Heart right ventricle (tissue), 16 donors: ENCODE results near the gene RPLP2. TPM values are rescaled to one million over a fixed set of nuclear protein-coding genes. Genes with fewer than 3 reads are reported as not detected.

ENCODE experiments used
- ATAC-seq, 8 donors: fragments of 200-7000 bp; cut with Tn5 transposase; one replicate each; pipeline ENCODE4 v1.9.1; 2020; ENCODE audit warnings: mild to moderate bottlenecking in 8 of 8, moderate library complexity in 8 of 8, moderate number of reproducible peaks in 1 of 8
- DNase-seq, 2 donors: peaks; one replicate each; pipeline ENCODE4 v3.0.0-alpha.2; 2020
- H3K27ac ChIP-seq, 10 donors: fragments of 200-600 bp; sonication (generic) in 2 of 10; one replicate each; pipeline versions ENCODE4 v1.5.0 to v1.8.0; 2020 to 2022; ENCODE audit warnings: mild to moderate bottlenecking in 3 of 10
- H3K27me3 ChIP-seq, 7 donors: fragments of 200-600 bp; one replicate each; pipeline ENCODE4 v1.8.0; 2021 to 2022; ENCODE audit warnings: mild to moderate bottlenecking in 2 of 7
- H3K36me3 ChIP-seq, 9 donors: fragments of 200-600 bp; sonication (generic) in 1 of 9; one replicate each; pipeline versions ENCODE4 v1.5.0 to v1.8.0; 2020 to 2022; ENCODE audit warnings: mild to moderate bottlenecking in 2 of 9
- H3K4me1 ChIP-seq, 9 donors: fragments of 200-600 bp; sonication (generic) in 1 of 9; one replicate each; pipeline versions ENCODE4 v1.5.0 to v1.8.0; 2020 to 2022; ENCODE audit warnings: mild to moderate bottlenecking in 4 of 9
- H3K4me3 ChIP-seq, 10 donors: fragments of 200-600 bp; sonication (generic) in 2 of 10; one replicate each; pipeline versions ENCODE4 v1.5.0 to v1.8.0; 2020 to 2022; ENCODE audit warnings: mild to moderate bottlenecking in 7 of 10, moderate library complexity in 2 of 10
- H3K9me3 ChIP-seq, 11 donors: fragments of 200-600 bp in 10 of 11; sonication (generic) in 2 of 11; one replicate each; pipeline versions ENCODE4 v1.5.0 to v1.8.0; 2013 to 2022; ENCODE audit warnings: mild to moderate bottlenecking in 2 of 11, control low read depth in 1 of 11, moderate library complexity in 1 of 11
- CTCF ChIP-seq, 9 donors: fragments of 200-600 bp; sonication (generic) in 2 of 9; IDR thresholded peaks; one replicate each; pipeline versions ENCODE4 v1.5.0 to v1.8.0; 2021 to 2022; ENCODE audit warnings: antibody characterized with exemption in 9 of 9, mild to moderate bottlenecking in 5 of 9, moderate library complexity in 1 of 9
- WGBS, 2 donors: extraction: QIAGEN DNeasy Blood & Tissue Kit; methylation state at CpG; one replicate each; pipeline ENCODE4 v1.1.7; 2013; ENCODE audit warnings: inconsistent platforms in 1 of 2; 5-methylcytosine and 5-hydroxymethylcytosine counted together
- intact Hi-C, 10 donors: fragments of 100-400 bp; cut with DNase I; formaldehyde crosslinking; loops; one replicate each; pipeline versions ENCODE4 v1.11.1 to v1.14.2; 2022
- polyA plus RNA-seq, 2 donors: library from polyadenylated mRNA; stranded (reverse); fragments of 200-250 nt; gene quantifications; one replicate each; pipeline ENCODE4 v1.2.3, GENCODE V29; 2013
- total RNA-seq, 10 donors: library from RNA; stranded (reverse); fragmentation: NEBNext Ultra II Directional in 3 of 10; extraction: Animal tissue kit (Norgen Biotek cat#: 25700) in 3 of 10; gene quantifications; one replicate each; pipeline versions ENCODE4 v1.2.1 to v1.2.4, GENCODE V29; 2021 to 2023
- donor health status: Arrhythmogenic right ventricular cardiomyopathy.
- donor health status: ischemic (EF 13 %, LVEDD 7.1; RV severe dilation, severe dysfunction).
- donor health status: healthy with polysubstance abuse.
- donor health status: DM: no; HTN: yes; CAD: no.
- donor health status: DM: no; HTN: no; CAD: no.
- donor health status: ischemic (EF 25% LVEDD 6.9; RV normal size, moderate dysfunction).
- donor health status: ischemic (EF 25% LVEDD 5.7; RV mildly dilated, moderate dysfunction).
- donor health status: healthy.
- donor health status: DM: yes; HTN: yes; CAD: no.
- donor health status: Ischemic cardiomyopathy.
- donor health status: ischemic (EF 35%, LVEDD 5.7; RV mildly dilated, moderate dysfunction).
- donor health status: nonischemic (EF 11% LVEDD 7.7; RV severe dilation, severe dysfunction).
- donor health status: DM: yes; HTN: yes; CAD: no.
- donor health status: PGD.
- donor health status: ischemic (EF 29% LVEDD 5.4; RV normal size, mild dysfunction).
- donor health status: nonischemic (EF 23%, LVEDD 6.1; RV moderate dilation, normal function).

RPLP2 gene
- total and polyA plus RNA-seq, 12 donors = 765 to 1,699 (median 918) TPM

- intact Hi-C loops = no loop called here
Observed at GRCh38 chr11:831118-831864, 21.5 kb downstream of the RPLP2 start.

DNA sequence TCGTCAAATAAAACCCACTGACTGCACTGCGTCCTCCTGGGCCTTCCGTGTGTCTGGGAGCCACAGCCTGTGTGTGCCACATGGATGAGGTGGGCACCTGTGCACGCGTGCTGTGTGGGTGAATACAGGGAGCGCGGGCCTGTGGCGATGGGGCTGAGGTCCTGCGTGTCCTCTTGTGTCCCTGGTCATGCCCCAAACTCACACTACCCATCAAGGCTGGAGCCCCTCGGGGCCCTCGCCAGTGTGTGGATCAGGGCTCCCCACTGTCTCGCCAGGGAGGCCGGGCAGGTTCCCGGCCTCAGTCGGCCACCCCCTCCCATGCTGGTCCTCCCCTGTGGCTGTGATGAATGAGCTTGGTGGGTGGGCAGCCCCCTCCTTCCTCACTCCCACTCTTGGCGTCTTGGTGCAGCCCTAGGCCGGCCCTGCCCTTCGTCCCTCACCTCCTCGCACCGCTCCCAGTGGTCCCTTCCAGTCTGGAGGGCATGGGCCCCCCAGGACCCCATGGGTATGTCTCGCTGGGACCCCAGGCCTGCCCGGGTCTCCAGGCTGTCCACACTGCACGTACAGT is 22.3 kb downstream of the RPLP2 start:
- Histone ChIP-seq H3K27me3 (peaks cover 0 to 54% (median 0%) of the 10 kb centered on the region in 7 donors), H3K9me3 (no peaks in the 10 kb centered on the region)

More at GRCh38 chr11:831118-831864, 21.5 kb downstream of the RPLP2 start:
- H3K27ac ChIP-seq = peak overlapping the region in 2 of 10 donors; percentile 85 to 97
- 73 to 74% methylated on average over 31 of the region's 31 CpGs for WGBS, 2 donors
- DNase-seq = no peak
- peaks cover 40 to 92% (median 83%) of the 10 kb centered on the region in 9 donors for H3K4me1 ChIP-seq
- H3K27me3 ChIP-seq = peaks cover 0 to 62% (median 0%) of the 10 kb centered on the region in 7 donors
- no peak for ATAC-seq
- no peaks in the 10 kb centered on the region for H3K9me3 ChIP-seq
- H3K4me3 ChIP-seq = peak overlapping the region in 5 of 10 donors; percentile 33 to 69 (median 52)
- peaks cover 0 to 7% (median 2%) of the 10 kb centered on the region in 9 donors for H3K36me3 ChIP-seq
- no peak for TF ChIP-seq CTCF (IDR thresholded peaks at IDR 0.05)

DNA sequence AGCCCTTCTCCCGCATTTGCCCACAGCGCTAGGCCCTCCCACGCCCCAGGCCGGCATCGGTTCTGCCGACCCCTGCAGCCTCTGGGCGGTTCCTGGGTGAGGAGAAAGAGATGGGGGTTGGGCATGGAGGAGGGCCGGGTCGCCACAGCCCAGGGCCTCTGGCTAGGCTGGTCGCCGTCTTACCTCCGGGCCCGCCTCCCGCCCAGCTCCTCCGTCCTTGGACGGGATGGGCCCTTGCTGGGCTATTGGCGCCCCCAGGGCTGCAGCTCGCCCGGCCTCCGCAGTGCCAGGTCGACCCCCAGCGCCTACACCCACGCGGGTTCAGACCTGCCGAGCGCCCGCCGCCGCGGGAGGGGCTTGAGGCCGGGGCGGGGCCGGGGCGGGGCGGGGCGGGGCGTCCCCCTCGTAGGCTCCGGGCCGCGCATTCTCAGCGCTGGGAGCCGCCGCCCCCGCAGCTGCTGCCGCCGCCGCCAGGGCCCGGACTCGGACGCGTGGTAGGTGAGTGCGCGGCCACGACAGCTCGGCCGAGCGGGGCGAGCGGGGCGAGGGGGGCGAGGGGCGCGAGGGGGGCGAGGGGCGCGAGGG is 22.9 kb downstream of the RPLP2 start, which contains the start of gene CD151:
Gene CD151, plus strand, starts transcription at position 424 of the 585 bp plus-strand sequence. CDS start 3,118 bp downstream, outside the sequence.
- peaks cover 0 to 20% (median 16%) of the 10 kb centered on the region in 9 donors for H3K36me3 ChIP-seq
- H3K27ac ChIP-seq = peak within 1 kb of the TSS; percentile 73 to 99 (median 96)
- intact Hi-C loops = no loop called here
- H3K27me3 ChIP-seq = peaks cover 0 to 48% (median 0%) of the 10 kb centered on the region in 7 donors
- H3K9me3 ChIP-seq = no peaks in the 10 kb centered on the region
- 1 to 2% methylated on average over 43 to 59 of the region's 67 CpGs for WGBS, 2 donors
- peak in 1 of 9 donors; percentile 28 for TF ChIP-seq CTCF (IDR thresholded peaks at IDR 0.05)
- DNase-seq (peak in 1 of 2 donors; percentile 60), ATAC-seq (peak in 7 of 8 donors; percentile 3 to 42 (median 24))
- peaks cover 37 to 93% (median 87%) of the 10 kb centered on the region in 9 donors for H3K4me1 ChIP-seq
- H3K4me3 ChIP-seq = peak within 1 kb of the TSS; percentile 36 to 91 (median 79)

More for the DNA sequence above, 22.3 kb downstream of the RPLP2 start:
- Histone ChIP-seq H3K4me3 (peak overlapping the region in 9 of 10 donors; percentile 55 to 91 (median 75)), H3K27ac (peak overlapping the region; percentile 73 to 99 (median 95)), H3K36me3 (peaks cover 0 to 15% (median 10%) of the 10 kb centered on the region in 9 donors), H3K4me1 (peaks cover 39 to 92% (median 86%) of the 10 kb centered on the region in 9 donors)
- intact Hi-C loops = no loop called here
- no peak for TF ChIP-seq CTCF (IDR thresholded peaks at IDR 0.05)
- DNase-seq (no peak), ATAC-seq (no peak)
- WGBS, 2 donors = 74 to 76% methylated on average over 23 of the region's 23 CpGs
